ENCODE data around the gene SH2B2.
A peak's percentile ranks its signal among the peaks of the same experiment; 100 is the strongest.

Gene SH2B2

GRCh38 chr7:102255916-102256315 lies 30.8 kb upstream of the SH2B2 start (continued):
- TF ChIP-seq TOX (CRISPR knock-in tag; IDR thresholded peaks at IDR 0.05; ENCODE audit: borderline replicate concordance) (no peak), ZFP3 (CRISPR knock-in tag; IDR thresholded peaks at IDR 0.05) (no peak), ZNF8 (CRISPR knock-in tag; IDR thresholded peaks at IDR 0.05) (no peak), RARB (CRISPR knock-in tag; IDR thresholded peaks at IDR 0.05) (no peak), ARNTL (CRISPR knock-in tag; IDR thresholded peaks at IDR 0.05; ENCODE audit: borderline replicate concordance, low read depth) (no peak), SNAI2 (CRISPR knock-in tag; IDR thresholded peaks at IDR 0.05) (no peak), ZNF70 (CRISPR knock-in tag; IDR thresholded peaks at IDR 0.05) (no peak)

GRCh38 chr7:102258073-102258748 lies 28.5 kb upstream of the SH2B2 start:
- no peak for TF ChIP-seq ESRRG (CRISPR knock-in tag; IDR thresholded peaks at IDR 0.05)
- TF ChIP-seq ZNF70 (CRISPR knock-in tag; IDR thresholded peaks at IDR 0.05) = no peak
- TF ChIP-seq CSDC2 (CRISPR knock-in tag; IDR thresholded peaks at IDR 0.05) = no peak
- TF ChIP-seq, protein P1, sequence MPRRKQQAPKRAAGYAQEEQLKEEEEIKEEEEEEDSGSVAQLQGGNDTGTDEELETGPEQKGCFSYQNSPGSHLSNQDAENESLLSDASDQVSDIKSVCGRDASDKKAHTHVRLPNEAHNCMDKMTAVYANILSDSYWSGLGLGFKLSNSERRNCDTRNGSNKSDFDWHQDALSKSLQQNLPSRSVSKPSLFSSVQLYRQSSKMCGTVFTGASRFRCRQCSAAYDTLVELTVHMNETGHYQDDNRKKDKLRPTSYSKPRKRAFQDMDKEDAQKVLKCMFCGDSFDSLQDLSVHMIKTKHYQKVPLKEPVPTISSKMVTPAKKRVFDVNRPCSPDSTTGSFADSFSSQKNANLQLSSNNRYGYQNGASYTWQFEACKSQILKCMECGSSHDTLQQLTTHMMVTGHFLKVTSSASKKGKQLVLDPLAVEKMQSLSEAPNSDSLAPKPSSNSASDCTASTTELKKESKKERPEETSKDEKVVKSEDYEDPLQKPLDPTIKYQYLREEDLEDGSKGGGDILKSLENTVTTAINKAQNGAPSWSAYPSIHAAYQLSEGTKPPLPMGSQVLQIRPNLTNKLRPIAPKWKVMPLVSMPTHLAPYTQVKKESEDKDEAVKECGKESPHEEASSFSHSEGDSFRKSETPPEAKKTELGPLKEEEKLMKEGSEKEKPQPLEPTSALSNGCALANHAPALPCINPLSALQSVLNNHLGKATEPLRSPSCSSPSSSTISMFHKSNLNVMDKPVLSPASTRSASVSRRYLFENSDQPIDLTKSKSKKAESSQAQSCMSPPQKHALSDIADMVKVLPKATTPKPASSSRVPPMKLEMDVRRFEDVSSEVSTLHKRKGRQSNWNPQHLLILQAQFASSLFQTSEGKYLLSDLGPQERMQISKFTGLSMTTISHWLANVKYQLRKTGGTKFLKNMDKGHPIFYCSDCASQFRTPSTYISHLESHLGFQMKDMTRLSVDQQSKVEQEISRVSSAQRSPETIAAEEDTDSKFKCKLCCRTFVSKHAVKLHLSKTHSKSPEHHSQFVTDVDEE (CRISPR knock-in tag; IDR thresholded peaks at IDR 0.05) = no peak
- TF ChIP-seq OSR1 (CRISPR knock-in tag; IDR thresholded peaks at IDR 0.05) = no peak
- TF ChIP-seq PPARA (CRISPR knock-in tag; IDR thresholded peaks at IDR 0.05; ENCODE audit: borderline replicate concordance) = no peak
- no peak for TF ChIP-seq ZFP3 (CRISPR knock-in tag; IDR thresholded peaks at IDR 0.05)
- TF ChIP-seq, protein P2, sequence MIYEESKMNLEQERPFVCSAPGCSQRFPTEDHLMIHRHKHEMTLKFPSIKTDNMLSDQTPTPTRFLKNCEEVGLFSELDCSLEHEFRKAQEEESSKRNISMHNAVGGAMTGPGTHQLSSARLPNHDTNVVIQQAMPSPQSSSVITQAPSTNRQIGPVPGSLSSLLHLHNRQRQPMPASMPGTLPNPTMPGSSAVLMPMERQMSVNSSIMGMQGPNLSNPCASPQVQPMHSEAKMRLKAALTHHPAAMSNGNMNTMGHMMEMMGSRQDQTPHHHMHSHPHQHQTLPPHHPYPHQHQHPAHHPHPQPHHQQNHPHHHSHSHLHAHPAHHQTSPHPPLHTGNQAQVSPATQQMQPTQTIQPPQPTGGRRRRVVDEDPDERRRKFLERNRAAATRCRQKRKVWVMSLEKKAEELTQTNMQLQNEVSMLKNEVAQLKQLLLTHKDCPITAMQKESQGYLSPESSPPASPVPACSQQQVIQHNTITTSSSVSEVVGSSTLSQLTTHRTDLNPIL (CRISPR knock-in tag; IDR thresholded peaks at IDR 0.05; ENCODE audit: low read depth) = no peak
- TF ChIP-seq GLIS3 (CRISPR knock-in tag; IDR thresholded peaks at IDR 0.05) = no peak
- TF ChIP-seq ZC3H10 (CRISPR knock-in tag; IDR thresholded peaks at IDR 0.05) = no peak
- no peak for TF ChIP-seq SNAI2 (CRISPR knock-in tag; IDR thresholded peaks at IDR 0.05)
- no peak for TF ChIP-seq ISL1 (CRISPR knock-in tag; IDR thresholded peaks at IDR 0.05)
- no peak for TF ChIP-seq RARB (CRISPR knock-in tag; IDR thresholded peaks at IDR 0.05)
- TF ChIP-seq ZNF565 (CRISPR knock-in tag; conservative IDR thresholded peaks at IDR 0.05; ENCODE audit: low read depth) = no peak
- TF ChIP-seq ZNF8 (CRISPR knock-in tag; IDR thresholded peaks at IDR 0.05) = no peak
- peak; percentile 7; the same call in 2 of the 3 replicates for ATAC-seq

DNA sequence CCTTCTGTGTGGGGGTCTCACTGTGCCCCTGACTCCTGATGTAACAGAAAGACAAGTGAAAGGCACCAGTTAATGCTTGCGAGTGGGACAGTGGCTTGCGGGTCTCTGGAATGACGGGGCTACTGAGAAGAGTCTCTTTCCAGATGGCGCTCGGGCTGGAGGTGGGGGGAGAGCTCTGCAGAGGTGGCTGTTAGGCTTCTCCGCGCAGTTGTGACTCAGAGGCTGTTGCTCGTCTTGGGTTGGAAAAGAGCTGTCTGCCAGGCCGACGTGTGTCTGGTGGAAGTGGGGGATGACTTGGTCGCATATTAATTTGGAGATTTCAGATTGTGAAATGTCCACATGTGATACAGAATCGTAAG lies 27.9 kb upstream of the SH2B2 start:
- peak; percentile 75 for ATAC-seq
- TF ChIP-seq ZNF8 (CRISPR knock-in tag; IDR thresholded peaks at IDR 0.05) (no peak), TCF4 (CRISPR knock-in tag; IDR thresholded peaks at IDR 0.05; ENCODE audit: borderline replicate concordance) (0 out of 2 replicates have a peak, but pooled peaks have one; percentile 24)

- no peak for TF ChIP-seq ZC3H10 (CRISPR knock-in tag; IDR thresholded peaks at IDR 0.05)
- TF ChIP-seq, protein P1 (CRISPR knock-in tag; IDR thresholded peaks at IDR 0.05) = peak; percentile 69
- TF ChIP-seq PATZ1 (CRISPR knock-in tag; IDR thresholded peaks at IDR 0.05; ENCODE audit: borderline replicate concordance) = no peak
- 0 out of 2 replicates have a peak, but pooled peaks have one; percentile 26 for TF ChIP-seq TCF4 (CRISPR knock-in tag; IDR thresholded peaks at IDR 0.05; ENCODE audit: borderline replicate concordance)
- ATAC-seq = peak; percentile 84
Measured at GRCh38 chr7:102260856-102261255, 25.8 kb upstream of the SH2B2 start.
